BJ (cell line): ENCODE data around the gene RAP2A. TPM values are rescaled to one million over a fixed set of nuclear protein-coding genes. Genes with fewer than 3 reads are reported as not detected.

Experiments
- CTCF ChIA-PET: fragments of 350-600 bp; formaldehyde crosslinking; extraction: SDS; loops from one replicate; lab custom pipeline; 2021; ENCODE audit warnings: antibody characterized with exemption, inconsistent platforms; lab: Yijun Ruan, JAX
- POLR2A ChIA-PET: fragments of 300-600 bp; sonication (Branson Sonifier 250); formaldehyde crosslinking; extraction: SDS; loops from one replicate; lab custom pipeline; 2021; ENCODE audit warnings: antibody characterized with exemption; lab: Charles Lee
- DNase-seq: peaks from one replicate; pipeline ENCODE4 v3.0.0-alpha.2; 2011; ENCODE audit warnings: low read depth
- H3K27me3 ChIP-seq: 2 replicates; pipeline ENCODE4 v1.6.0; 2011; ENCODE audit warnings: low read length; ENCODE audit not compliant: control insufficient read depth, insufficient read depth
- H3K36me3 ChIP-seq: 2 replicates; pipeline ENCODE4 v1.5.1; 2011; ENCODE audit warnings: low read length; ENCODE audit not compliant: control insufficient read depth, insufficient read depth
- H3K4me3 ChIP-seq: 2 replicates; pipeline ENCODE4 v1.5.1; 2011; ENCODE audit warnings: low read depth, mild to moderate bottlenecking, control low read depth, low read length
- polyA plus RNA-seq: library from polyadenylated mRNA; depleted of rRNA; stranded (reverse); fragments of >200 nt; gene quantifications from 2 replicates; pipeline ENCODE4 v1.2.3, GENCODE V29; 2011
- TF ChIP-seq, protein P1 (sequence below): IDR thresholded peaks from 2 replicates; pipeline ENCODE4 v1.5.1; 2011; ENCODE audit warnings: low read depth, mild to moderate bottlenecking, control low read depth, inconsistent platforms, low read length, moderate library complexity; ENCODE audit not compliant: insufficient read depth

RAP2A gene
- polyA plus RNA-seq, 1 experiment: 8.3 TPM

DNA sequence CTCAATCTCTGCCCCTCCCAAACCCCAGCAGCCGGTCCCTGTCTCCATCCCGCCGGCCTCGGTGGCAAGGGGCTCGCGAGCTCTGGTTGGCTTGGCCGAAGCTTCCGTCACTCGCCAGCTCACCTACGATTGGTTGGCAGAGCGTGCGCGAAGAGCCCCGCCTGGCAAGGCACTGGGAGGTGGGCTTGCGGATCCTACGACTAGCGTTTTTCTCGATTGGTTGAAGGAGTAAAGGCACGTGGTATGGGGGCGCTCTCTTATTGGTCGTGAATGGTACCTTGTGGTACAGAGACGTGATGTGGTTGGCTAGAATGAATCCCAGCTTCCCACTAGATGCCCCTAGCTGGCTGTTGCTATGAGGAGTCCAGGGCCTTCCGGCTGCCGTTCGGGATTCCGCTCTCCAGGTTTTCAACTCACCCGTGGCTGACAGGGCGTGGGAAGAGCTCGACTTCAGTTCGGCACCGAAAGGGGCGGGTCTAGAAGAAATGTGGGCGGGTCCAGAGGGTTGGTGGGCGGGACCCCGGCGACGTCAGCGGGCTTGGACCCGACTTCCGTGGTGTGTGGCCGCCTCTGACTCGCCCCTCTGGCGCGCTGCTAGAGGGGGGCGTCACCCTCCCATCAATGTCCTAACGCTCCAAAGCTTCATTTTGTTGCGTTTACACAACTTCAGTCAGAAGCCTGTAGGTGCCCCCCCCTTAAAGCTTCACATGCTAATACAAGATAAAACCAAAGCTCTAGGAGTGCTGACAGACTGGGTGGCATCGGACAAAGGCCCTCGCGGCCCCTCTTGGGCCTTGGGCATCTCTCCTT, 847 bp upstream of the RAP2A start:
- DNase-seq: peak; percentile 100
- CTCF ChIA-PET: interaction anchor here (0.7 to 1.1 kb wide), 4 partner anchors 74 to 224 kb away, joined by 3 to 4 read pairs (median 3); no protein-coding TSS in a partner anchor
- no peaks in the 10 kb centered on the region for H3K36me3 ChIP-seq
- POLR2A ChIA-PET: interaction anchor here (0.6 to 1.1 kb wide), 6 partner anchors 30 to 1116 kb away, joined by 3 to 4 read pairs (median 3); partner anchors contain the start of gene MBNL2
- TF ChIP-seq, protein P1, sequence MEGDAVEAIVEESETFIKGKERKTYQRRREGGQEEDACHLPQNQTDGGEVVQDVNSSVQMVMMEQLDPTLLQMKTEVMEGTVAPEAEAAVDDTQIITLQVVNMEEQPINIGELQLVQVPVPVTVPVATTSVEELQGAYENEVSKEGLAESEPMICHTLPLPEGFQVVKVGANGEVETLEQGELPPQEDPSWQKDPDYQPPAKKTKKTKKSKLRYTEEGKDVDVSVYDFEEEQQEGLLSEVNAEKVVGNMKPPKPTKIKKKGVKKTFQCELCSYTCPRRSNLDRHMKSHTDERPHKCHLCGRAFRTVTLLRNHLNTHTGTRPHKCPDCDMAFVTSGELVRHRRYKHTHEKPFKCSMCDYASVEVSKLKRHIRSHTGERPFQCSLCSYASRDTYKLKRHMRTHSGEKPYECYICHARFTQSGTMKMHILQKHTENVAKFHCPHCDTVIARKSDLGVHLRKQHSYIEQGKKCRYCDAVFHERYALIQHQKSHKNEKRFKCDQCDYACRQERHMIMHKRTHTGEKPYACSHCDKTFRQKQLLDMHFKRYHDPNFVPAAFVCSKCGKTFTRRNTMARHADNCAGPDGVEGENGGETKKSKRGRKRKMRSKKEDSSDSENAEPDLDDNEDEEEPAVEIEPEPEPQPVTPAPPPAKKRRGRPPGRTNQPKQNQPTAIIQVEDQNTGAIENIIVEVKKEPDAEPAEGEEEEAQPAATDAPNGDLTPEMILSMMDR: no peak
- no peaks in the 10 kb centered on the region for H3K27me3 ChIP-seq
- peak overlapping the region; percentile 61 for H3K4me3 ChIP-seq

- POLR2A ChIA-PET: no interaction called here
- Histone ChIP-seq H3K27me3 (no peaks in the 10 kb centered on the region), H3K4me3 (peak overlapping the region; percentile 76), H3K36me3 (no peaks in the 10 kb centered on the region)
- DNase-seq: no peak
- CTCF ChIA-PET: interaction anchor here (0.7 kb wide), 1 partner anchor 141 kb away, joined by 3 read pairs; no protein-coding TSS in a partner anchor
- TF ChIP-seq, protein P1: no peak
Observed at GRCh38 chr13:97434397-97435201, 630 bp downstream of the RAP2A start.

- H3K36me3 ChIP-seq: no peaks in the 10 kb centered on the region
- CTCF ChIA-PET: no interaction called here
- H3K27me3 ChIP-seq: no peaks in the 10 kb centered on the region
- DNase-seq: no peak
- peak overlapping the region; percentile 76 for H3K4me3 ChIP-seq
- TF ChIP-seq, protein P1: no peak
- POLR2A ChIA-PET: no interaction called here
Observed at GRCh38 chr13:97435323-97435722, 1.4 kb downstream of the RAP2A start.

DNA sequence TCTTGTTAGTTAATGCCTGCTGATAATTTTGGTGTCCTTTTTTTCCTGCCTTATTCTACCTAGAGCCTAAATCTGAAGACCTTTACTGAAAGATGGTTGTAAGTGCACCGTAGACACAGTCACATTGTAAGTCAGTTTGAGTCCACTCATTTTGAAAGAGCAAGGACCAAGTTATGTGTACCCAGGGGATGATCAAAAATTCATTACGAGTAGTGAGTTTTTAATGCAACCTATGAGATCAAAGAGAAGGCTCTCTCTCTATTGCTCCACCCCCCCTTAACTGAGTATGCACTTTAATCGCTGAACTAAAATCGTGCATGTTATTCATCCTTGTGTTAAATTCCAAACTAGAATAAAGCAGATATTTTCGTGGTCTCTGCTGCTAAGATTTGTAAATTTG, 1.8 kb downstream of the RAP2A start:
- Histone ChIP-seq H3K36me3 (no peaks in the 10 kb centered on the region), H3K4me3 (peak overlapping the region; percentile 10), H3K27me3 (no peaks in the 10 kb centered on the region)
- CTCF ChIA-PET: interaction anchor here (0.7 kb wide), 1 partner anchor 23 kb away, joined by 3 read pairs; no protein-coding TSS in a partner anchor
- TF ChIP-seq, protein P1: no peak
- POLR2A ChIA-PET: no interaction called here
- DNase-seq: no peak

- no peak for DNase-seq
- TF ChIP-seq, protein P1: no peak
- no peaks in the 10 kb centered on the region for H3K27me3 ChIP-seq
- ChIA-PET POLR2A (no interaction called here), CTCF (no interaction called here)
- H3K4me3 ChIP-seq: no peak overlapping the region
- H3K36me3 ChIP-seq: no peaks in the 10 kb centered on the region
Observed at GRCh38 chr13:97436845-97437244, 2.9 kb downstream of the RAP2A start.
